ENCODE measurements around the gene MAP7.

- TF ChIP-seq CTCF (IDR thresholded peaks at IDR 0.05) (no peak), POLR2AphosphoS5 (IDR thresholded peaks at IDR 0.05) (no peak)
Observed at GRCh38 chr6:136344420-136344819, 205.8 kb downstream of the MAP7 start.

Data from transverse colon (tissue), 4 donors.